IMR-90 (cell line): ENCODE measurements around the gene ZNF513.

Experiments
- BHLHE40 ChIP-seq: fragments of 150-350 bp; IDR thresholded peaks from 2 replicates; pipeline ENCODE4 v1.6.1; 2016; ENCODE audit warnings: mild to moderate bottlenecking, low read depth, low read length
- CHD1 ChIP-seq: IDR thresholded peaks from 2 replicates; pipeline ENCODE4 v1.6.1; 2012; ENCODE audit warnings: low read depth, low read length, improper control_type of control experiment
- CTCF ChIP-seq: conservative IDR thresholded peaks from 2 replicates; pipeline ENCODE4 v1.5.1; 2012; ENCODE audit warnings: mild to moderate bottlenecking, low read depth, low read length, improper control_type of control experiment
- FOS ChIP-seq: fragments of 150-350 bp; IDR thresholded peaks from 2 replicates; pipeline ENCODE4 v1.6.1; 2016; ENCODE audit warnings: low read depth, low read length
- MAFK ChIP-seq: IDR thresholded peaks from 2 replicates; pipeline ENCODE4 v1.6.1; 2012; ENCODE audit warnings: low read depth, low read length, improper control_type of control experiment
- MAZ ChIP-seq: IDR thresholded peaks from 2 replicates; pipeline ENCODE4 v1.6.1; 2012; ENCODE audit warnings: low read depth, mild to moderate bottlenecking, low read length, improper control_type of control experiment, moderate library complexity, borderline replicate concordance
- MXI1 ChIP-seq: IDR thresholded peaks from 2 replicates; pipeline ENCODE4 v1.6.1; 2012; ENCODE audit warnings: low read depth, mild to moderate bottlenecking, low read length, moderate library complexity, borderline replicate concordance
- POLR2A ChIP-seq: IDR thresholded peaks from 2 replicates; pipeline ENCODE4 v1.6.1; 2012; ENCODE audit warnings: mild to moderate bottlenecking, low read depth, low read length
- RAD21 ChIP-seq: IDR thresholded peaks from 2 replicates; pipeline ENCODE4 v1.6.1; 2012; ENCODE audit warnings: low read length, improper control_type of control experiment
- RFX5 ChIP-seq: IDR thresholded peaks from 2 replicates; pipeline ENCODE4 v1.8.0; 2012; ENCODE audit warnings: low read depth, mild to moderate bottlenecking, low read length, moderate library complexity
- SMC3 ChIP-seq: fragments of 150-350 bp; IDR thresholded peaks from 2 replicates; pipeline ENCODE4 v1.6.1; 2016; ENCODE audit warnings: low read depth, mild to moderate bottlenecking, antibody characterized with exemption, low read length, moderate library complexity
- USF2 ChIP-seq: fragments of 150-350 bp; IDR thresholded peaks from 2 replicates; pipeline ENCODE4 v1.6.1; 2017; ENCODE audit warnings: mild to moderate bottlenecking, antibody characterized with exemption, low read length, low read depth

- no peak for TF ChIP-seq CTCF
- no peak for TF ChIP-seq CHD1
- TF ChIP-seq BHLHE40: no peak
- TF ChIP-seq SMC3: no peak
- TF ChIP-seq POLR2A: no peak
- TF ChIP-seq MAFK: no peak
- TF ChIP-seq MAZ: no peak
- TF ChIP-seq USF2: no peak
- TF ChIP-seq FOS: no peak
- TF ChIP-seq RAD21: no peak
- no peak for TF ChIP-seq RFX5
- TF ChIP-seq MXI1: no peak
These were observed 42.4 kb upstream of the ZNF513 start for GRCh38 chr2:27422958-27423357.
